Spleen (tissue), 7 donors: ENCODE measurements around the gene MYO10.

Experiments
- CTCF ChIP-seq, 11 experiments: fragments of 200-600 bp in 7 of 11; fragments of 450-650 bp in 4 of 11; sonication (generic) in 4 of 11; IDR thresholded peaks in 8 of 11; conservative IDR thresholded peaks in 3 of 11; 1 replicate in 7 of 11; 2 replicates in 4 of 11; pipeline versions ENCODE4 v1.4.0 to v1.8.0; 2016 to 2021; ENCODE audit warnings: antibody characterized with exemption in 11 of 11, inconsistent platforms in 4 of 11, mild to moderate bottlenecking in 1 of 11
- POLR2A ChIP-seq, 3 donors: fragments of 450-650 bp; IDR thresholded peaks; one replicate each; pipeline ENCODE4 v1.5.1; 2017; ENCODE audit warnings: antibody characterized with exemption in 3 of 3, mild to moderate bottlenecking in 1 of 3
- POLR2AphosphoS5 ChIP-seq, 3 donors: sonication (generic); formaldehyde crosslinking; IDR thresholded peaks; one replicate each; pipeline ENCODE4 v1.5.1; 2017; ENCODE audit warnings: antibody characterized with exemption in 3 of 3
- donor health status: DM: no; HTN: no; CAD: no; lungs with moderate emphysema.
- donor health status: DM: no; HTN: no; CAD: no.
- donor health status: DM: no; HTN: no; CAD: no.

GRCh38 chr5:16727755-16728325, 208.2 kb downstream of the MYO10 start:
- no peak for TF ChIP-seq CTCF (IDR thresholded peaks at IDR 0.05 in 8 of 11, conservative IDR thresholded peaks at IDR 0.05 in 3 of 11)
- peak in 2 of 3 donors; percentile 33 to 36 for TF ChIP-seq POLR2AphosphoS5 (IDR thresholded peaks at IDR 0.05)
- TF ChIP-seq POLR2A (IDR thresholded peaks at IDR 0.05), result no peak
